Stimulated activated CD8-positive, alpha-beta memory T cell treated with anti-CD3 and anti-CD28 coated beads, Interleukin-2, amount 100 ng/mL, for 1 hour (primary cell): Measurements from ENCODE around the gene BCOR.

Experiments
- DNase-seq, 2 donors: peaks; one replicate each; pipeline ENCODE4 v3.0.0-alpha.2; 2020; ENCODE audit warnings: low read depth in 2 of 2

BCOR gene

GRCh38 chrX:40097504-40098263 lies at the start of gene BCOR:
BCOR (minus strand) TSS chrX:40097958; CDS start chrX:40077929, 20,029 bp downstream.
- DNase-seq, result peak; percentile 44 to 65

GRCh38 chrX:40147126-40147952 lies 49.6 kb upstream of the BCOR start:
- no peak for DNase-seq

GRCh38 chrX:40146262-40147125 lies 48.7 kb upstream of the BCOR start:
- DNase-seq, result no peak

- DNase-seq, result no peak
Measured at GRCh38 chrX:40145923-40146261, 48.1 kb upstream of the BCOR start.

DNA sequence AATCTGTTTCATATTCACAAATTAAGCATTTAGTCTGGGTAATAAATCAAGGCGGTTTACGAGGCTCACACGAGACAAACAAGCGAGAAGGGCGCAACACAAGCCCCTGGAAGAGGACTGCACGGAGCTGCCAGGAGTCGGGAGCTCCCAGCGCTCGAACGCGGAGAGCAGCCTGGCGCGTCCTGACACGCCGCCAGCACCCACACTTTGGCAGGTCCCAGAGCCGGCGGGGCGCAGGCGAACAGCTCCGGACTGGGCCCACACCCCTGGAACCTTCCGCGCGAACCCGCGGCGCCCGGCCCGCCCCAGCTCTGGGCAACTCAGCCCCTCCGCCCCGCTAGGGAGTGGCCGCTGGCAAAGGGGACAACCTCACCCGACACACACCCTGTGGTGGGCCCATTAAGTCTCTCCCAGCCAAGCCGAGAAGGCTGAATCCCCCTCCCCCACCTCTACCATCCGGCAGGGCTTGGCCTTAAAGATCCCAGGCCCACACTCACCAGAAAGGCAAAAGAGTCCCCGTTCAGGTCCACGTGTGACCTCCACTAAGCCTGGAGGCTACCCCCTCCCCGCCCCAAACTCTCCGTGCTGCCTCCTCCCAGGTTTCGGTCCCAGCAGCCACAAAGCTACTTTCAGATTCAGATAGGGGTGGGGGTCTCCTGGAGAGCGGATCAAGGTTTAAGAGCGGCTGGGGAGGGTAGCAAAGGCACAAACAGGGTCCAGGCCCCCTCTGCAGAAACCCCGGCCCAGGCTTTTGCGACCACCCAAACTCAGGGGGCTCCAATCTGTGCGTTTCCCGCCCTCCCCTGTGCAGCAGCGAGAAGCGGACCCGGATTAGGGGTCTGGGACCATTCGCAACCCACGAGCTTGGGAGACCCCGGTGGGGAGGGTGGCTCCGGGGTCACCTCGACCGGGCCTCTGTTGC lies 47.5 kb upstream of the BCOR start:
- no peak for DNase-seq

DNA sequence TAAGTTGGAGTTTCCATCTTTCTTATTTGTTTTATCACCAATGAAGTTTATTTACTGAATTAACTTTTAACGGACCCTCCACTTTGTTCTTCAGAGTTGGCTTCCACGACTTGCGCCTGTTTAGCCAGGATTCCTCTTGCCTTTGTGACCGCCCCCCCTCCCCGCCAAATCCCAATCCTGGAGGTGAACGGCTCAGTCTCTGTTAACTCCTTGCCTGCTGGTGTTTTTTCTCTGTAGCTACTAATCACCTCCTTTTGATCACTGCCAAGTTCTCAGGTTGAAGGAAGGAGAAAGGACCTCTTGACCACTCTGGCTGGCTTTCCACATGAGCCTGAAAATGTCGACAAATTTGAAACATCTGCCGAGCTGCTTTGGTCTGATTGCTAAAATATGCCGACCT lies 46.8 kb upstream of the BCOR start:
- no peak for DNase-seq

- no peak for DNase-seq
Measured at GRCh38 chrX:40143987-40144386, 46.2 kb upstream of the BCOR start.

DNA sequence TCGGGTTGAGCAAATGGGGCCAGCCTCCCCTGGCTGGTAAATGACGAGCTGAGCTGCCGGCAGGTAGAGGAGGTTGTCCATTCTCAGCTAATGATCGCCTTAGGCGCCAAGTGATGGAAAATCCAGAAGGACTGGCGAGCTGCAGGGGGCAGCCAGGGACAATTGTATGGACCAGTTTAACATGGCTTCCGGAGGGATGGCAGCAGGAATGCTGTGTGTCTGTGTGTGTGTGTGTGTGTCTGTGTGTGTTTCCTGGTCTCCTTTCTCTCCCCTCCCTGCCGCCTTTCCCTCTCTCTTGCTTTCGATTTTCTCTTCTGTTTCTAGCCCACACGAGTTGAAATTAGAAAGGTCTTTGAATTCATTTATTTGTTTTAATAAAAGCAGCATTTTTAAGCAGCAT lies 45.2 kb upstream of the BCOR start:
- DNase-seq, result no peak

GRCh38 chrX:40142417-40142816 lies 44.7 kb upstream of the BCOR start:
- no peak for DNase-seq

GRCh38 chrX:40140706-40141499 lies 43.1 kb upstream of the BCOR start:
- no peak for DNase-seq

DNA sequence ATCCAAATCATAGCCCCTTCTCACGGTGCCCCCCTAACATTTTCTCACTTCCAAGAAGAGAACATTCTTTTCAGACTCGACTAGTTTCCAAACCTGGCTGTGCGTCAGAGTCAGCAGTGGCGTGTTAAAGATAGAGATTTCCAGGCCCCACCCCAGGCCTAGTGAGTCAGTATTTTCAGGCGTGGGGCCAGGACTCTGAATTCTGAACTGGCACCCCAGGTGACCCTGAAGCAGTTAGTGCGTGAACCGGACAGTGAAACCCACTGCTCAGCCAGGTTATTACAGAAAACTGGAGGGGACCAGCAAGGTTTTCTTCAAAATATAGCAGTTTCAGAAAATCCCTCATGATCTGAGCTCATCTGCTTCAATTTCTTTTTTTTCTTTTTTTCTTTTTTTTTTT lies 35.0 kb upstream of the BCOR start:
- DNase-seq, result no peak

GRCh38 chrX:40131654-40132337 lies 34.0 kb upstream of the BCOR start:
- DNase-seq, result no peak

DNA sequence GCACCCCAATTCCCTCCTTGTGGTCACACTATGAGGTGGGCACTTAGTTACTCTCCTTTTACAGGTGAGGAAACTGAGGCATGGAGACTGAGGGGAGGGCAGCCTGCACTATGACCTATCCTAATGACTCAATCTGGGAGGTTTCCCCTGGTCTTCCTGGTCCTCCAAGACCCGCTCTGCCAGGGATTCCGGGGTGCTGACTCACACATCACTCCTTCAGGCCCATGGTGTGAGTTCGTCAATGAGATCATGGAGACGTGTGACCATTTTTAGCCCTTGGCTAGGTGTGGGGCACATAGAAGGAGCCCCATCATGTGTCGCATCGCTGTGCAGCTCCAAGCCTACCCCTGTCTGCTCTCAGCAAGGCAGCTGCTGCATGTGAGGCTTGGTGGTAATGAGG lies 32.4 kb upstream of the BCOR start:
- no peak for DNase-seq

DNA sequence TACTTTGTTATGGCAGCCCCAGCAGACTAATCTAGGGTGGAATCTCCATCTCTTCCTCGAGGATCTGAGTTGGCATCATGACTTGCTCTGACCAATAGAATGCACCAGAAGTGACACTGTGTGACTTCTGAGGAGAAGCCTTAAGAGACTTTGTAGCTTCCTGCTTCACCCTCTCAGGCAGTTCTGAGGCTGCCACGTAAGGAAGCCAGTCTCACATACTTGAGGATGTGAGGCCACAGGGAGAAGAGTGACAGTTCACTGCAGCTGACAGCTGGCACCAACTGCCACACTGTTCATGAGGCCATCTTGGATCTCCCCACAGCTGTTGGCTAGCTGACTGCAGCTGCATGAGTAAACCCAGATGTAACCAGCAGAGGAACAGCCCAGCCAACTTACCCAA lies 29.3 kb upstream of the BCOR start:
- no peak for DNase-seq

DNA sequence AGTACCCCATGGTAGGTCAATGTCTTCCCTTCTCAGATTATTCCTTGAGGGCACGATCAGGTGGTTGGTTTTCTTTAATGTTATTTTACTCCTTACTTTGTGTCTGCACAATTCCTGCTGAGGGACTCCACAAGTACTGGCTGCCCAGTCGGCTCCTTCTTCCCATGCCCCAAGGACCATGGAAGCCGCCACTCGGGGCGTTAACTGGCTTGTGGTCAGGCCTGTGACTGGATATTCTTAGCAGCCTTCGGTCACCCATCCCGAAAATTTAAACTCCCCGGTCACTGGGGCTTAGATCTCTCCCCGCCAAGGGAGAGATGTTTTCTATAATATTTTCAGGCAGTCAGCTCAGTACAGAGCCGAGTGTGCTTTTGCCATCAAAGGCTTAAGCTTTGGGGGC lies 24.7 kb upstream of the BCOR start:
- DNase-seq, result no peak

DNA sequence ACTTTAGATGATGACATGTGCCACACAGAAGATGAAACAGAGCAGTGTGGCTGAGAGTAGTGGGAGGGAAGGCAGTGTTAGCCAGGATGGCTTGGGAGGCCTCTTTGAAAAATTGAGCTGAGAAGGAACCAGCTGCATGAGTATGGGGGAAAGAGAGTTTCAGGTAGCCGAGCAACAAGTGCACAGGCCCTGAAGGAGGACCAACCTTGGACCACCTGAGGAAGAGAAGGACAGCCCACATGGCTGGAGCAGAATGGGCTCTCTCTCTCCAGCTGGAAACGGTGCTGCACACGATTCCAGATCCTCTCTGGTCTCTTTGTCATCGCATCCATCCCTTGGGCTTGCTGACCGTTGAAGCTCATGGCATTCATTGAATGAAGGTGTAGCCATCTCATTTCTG lies 23.9 kb upstream of the BCOR start:
- no peak for DNase-seq

DNA sequence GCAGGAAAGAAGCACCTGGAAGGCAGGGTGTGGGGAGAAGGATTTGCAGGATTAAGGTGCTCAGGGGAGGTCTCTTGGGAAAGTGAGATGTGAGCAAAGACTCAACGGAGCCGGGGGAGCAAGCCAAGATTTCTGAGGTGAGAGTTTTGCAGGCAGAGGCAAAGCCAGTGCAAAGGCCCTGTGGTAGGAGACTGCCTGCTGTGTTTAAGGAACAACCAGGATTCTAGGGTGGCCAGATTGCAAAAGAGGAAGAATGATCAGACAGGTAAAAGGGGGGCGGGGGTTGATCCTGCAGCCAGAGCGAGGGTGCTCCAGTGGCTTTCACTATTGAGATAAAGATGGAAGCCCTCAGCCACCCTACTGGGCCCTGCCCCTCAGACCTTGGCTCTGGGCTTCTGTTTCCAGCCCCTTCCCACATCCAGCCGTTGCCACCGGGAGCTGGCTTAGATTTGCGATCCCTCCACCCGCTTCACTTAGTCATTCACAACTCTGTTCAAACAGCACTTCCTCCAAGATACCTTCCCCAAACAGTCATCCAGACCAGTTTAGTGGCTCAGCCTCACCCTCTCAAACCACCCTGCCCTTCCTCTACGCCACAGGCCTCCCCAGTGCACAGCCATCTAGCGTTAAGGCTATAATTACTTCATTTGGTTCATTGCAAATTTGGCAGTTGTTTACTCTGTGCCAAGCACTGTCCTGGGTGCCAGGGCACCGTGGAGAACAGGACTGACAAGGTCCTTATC lies 23.3 kb upstream of the BCOR start:
- no peak for DNase-seq

- no peak for DNase-seq
Measured at GRCh38 chrX:40117715-40118285, 20.0 kb upstream of the BCOR start.

GRCh38 chrX:40116925-40117324 lies 19.2 kb upstream of the BCOR start:
- no peak for DNase-seq
